Ishikawa (cell line): ENCODE results near the gene PGAP3.

Source experiments
- CEBPB ChIP-seq: IDR thresholded peaks from 2 replicates; pipeline ENCODE4 v1.6.1; 2012
- CREB1 ChIP-seq: IDR thresholded peaks from 2 replicates; pipeline ENCODE4 v1.6.1; 2012; ENCODE audit warnings: low read depth
- EGR1 ChIP-seq: IDR thresholded peaks from 2 replicates; pipeline ENCODE4 v1.6.1; 2012
- EP300 ChIP-seq: IDR thresholded peaks from 2 replicates; pipeline ENCODE4 v1.6.1; 2012; ENCODE audit warnings: borderline replicate concordance
- FOXM1 ChIP-seq: IDR thresholded peaks from 2 replicates; pipeline ENCODE4 v1.6.1; 2012; ENCODE audit warnings: low read depth, borderline replicate concordance
- MAX ChIP-seq: IDR thresholded peaks from 2 replicates; pipeline ENCODE4 v1.6.1; 2012
- NFIC ChIP-seq: IDR thresholded peaks from 2 replicates; pipeline ENCODE4 v1.6.1; 2012
- RAD21 ChIP-seq: IDR thresholded peaks from 2 replicates; pipeline ENCODE4 v1.6.1; 2012; ENCODE audit warnings: low read depth
- REST ChIP-seq: IDR thresholded peaks from 2 replicates; pipeline ENCODE4 v1.6.1; 2012; ENCODE audit warnings: low read depth, mild to moderate bottlenecking
- TAF1 ChIP-seq: IDR thresholded peaks from 2 replicates; pipeline ENCODE4 v1.6.1; 2012; ENCODE audit warnings: low read depth, mild to moderate bottlenecking
- TCF12 ChIP-seq: IDR thresholded peaks from 2 replicates; pipeline ENCODE4 v1.6.1; 2012; ENCODE audit warnings: low read depth
- TEAD4 ChIP-seq: IDR thresholded peaks from 2 replicates; pipeline ENCODE4 v1.6.1; 2012
- USF1 ChIP-seq: IDR thresholded peaks from 2 replicates; pipeline ENCODE4 v1.6.1; 2012
- YY1 ChIP-seq: IDR thresholded peaks from 2 replicates; pipeline ENCODE4 v1.6.1; 2012; ENCODE audit warnings: low read depth
- ZBTB7A ChIP-seq: IDR thresholded peaks from 2 replicates; pipeline ENCODE4 v1.6.1; 2012; ENCODE audit warnings: low read depth

The PGAP3 gene

GRCh38 chr17:39716073-39716818 lies 28.4 kb upstream of the PGAP3 start:
- TF ChIP-seq USF1 (no peak), TAF1 (no peak), YY1 (no peak), ZBTB7A (peak; percentile 50; the same call in 1 of the 2 replicates), MAX (no peak)

GRCh38 chr17:39715375-39716072 lies 27.7 kb upstream of the PGAP3 start:
- TF ChIP-seq FOXM1: no peak
- no peak for TF ChIP-seq CREB1
- TF ChIP-seq CEBPB: no peak
- TF ChIP-seq MAX: no peak
- TF ChIP-seq EP300: no peak
- no peak for TF ChIP-seq NFIC
- no peak for TF ChIP-seq TEAD4
- TF ChIP-seq EGR1: no peak
- TF ChIP-seq YY1: no peak
- no peak for TF ChIP-seq TCF12
- TF ChIP-seq RAD21: no peak
- no peak for TF ChIP-seq TAF1
- no peak for TF ChIP-seq ZBTB7A
- no peak for TF ChIP-seq USF1

DNA sequence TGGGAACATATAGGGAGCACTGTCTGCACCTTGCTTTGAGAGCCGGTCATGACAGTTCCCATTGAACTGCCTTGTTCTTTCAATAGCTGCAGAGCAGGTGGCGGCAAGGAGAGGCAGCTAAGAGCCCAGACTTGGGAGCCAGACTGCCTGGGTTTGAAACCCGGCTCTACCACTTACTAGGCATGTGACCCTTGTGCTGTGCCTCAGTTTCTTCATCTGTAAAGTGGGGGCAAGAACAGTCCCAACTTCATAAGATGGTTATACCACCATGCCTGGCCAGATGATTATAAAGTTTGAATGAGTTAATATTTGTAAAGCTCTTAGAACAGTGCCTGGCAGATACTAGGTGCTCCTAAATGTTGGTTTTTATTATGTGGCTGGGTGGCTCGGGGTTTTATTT lies 26.4 kb upstream of the PGAP3 start:
- TF ChIP-seq ZBTB7A (no peak), YY1 (no peak)

DNA sequence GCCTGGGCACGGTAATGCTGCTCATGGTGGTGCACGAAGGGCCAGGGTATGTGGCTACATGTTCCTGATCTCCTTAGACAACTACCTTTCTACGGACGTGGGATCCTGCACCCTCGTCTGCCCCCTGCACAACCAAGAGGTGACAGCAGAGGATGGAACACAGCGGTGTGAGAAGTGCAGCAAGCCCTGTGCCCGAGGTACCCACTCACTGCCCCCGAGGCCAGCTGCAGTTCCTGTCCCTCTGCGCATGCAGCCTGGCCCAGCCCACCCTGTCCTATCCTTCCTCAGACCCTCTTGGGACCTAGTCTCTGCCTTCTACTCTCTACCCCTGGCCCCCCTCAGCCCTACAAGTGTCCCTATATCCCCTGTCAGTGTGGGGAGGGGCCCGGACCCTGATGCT lies 24.0 kb upstream of the PGAP3 start:
- TF ChIP-seq CREB1 (no peak), TEAD4 (no peak), REST (no peak), YY1 (no peak)

DNA sequence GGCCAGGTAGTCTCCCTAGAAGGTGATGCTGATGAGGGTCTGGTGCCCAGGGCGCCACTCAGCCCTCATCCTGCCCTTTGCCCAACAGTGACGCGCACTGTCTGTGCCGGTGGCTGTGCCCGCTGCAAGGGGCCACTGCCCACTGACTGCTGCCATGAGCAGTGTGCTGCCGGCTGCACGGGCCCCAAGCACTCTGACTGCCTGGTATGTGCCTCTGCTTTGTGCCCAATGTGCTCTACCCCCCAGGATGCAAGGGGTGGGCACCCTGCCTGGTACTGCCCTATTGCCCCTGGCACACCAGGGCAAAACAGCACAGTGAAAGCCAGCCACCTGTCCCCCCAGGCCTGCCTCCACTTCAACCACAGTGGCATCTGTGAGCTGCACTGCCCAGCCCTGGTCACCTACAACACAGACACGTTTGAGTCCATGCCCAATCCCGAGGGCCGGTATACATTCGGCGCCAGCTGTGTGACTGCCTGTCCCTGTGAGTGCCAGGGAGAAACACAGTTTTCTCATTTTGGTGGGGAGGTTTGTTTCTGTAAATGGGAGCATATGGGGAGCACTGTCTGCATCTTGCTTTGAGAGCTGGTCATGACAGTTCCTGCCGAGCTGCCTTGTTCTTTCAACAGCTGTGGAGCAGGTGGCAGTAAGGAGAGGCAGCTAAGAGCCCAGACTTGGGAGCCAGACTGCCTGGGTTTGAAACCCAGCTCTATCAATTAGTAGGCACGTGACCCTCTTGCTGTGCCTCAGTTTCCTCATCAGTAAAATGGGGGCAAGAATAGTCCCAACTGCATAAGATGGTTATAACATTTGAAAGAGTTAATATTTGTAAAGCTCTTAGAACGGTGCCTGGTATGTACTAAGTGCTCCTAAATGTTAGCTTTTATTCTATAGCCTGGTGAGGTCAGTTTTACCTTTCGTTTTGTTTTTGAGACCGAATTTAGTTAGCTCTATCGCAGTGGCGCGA lies 22.4 kb upstream of the PGAP3 start:
- TF ChIP-seq TCF12: no peak
- no peak for TF ChIP-seq NFIC
- TF ChIP-seq MAX: no peak
- no peak for TF ChIP-seq USF1
- no peak for TF ChIP-seq TEAD4
- no peak for TF ChIP-seq CREB1
- TF ChIP-seq YY1: no peak
- TF ChIP-seq TAF1: no peak

- TF ChIP-seq RAD21: no peak
- TF ChIP-seq TCF12: no peak
- no peak for TF ChIP-seq TAF1
- TF ChIP-seq CEBPB: no peak
Measured at GRCh38 chr17:39709319-39709997, 21.6 kb upstream of the PGAP3 start.
